Measurements from ENCODE around the gene ARHGAP9.

DNA sequence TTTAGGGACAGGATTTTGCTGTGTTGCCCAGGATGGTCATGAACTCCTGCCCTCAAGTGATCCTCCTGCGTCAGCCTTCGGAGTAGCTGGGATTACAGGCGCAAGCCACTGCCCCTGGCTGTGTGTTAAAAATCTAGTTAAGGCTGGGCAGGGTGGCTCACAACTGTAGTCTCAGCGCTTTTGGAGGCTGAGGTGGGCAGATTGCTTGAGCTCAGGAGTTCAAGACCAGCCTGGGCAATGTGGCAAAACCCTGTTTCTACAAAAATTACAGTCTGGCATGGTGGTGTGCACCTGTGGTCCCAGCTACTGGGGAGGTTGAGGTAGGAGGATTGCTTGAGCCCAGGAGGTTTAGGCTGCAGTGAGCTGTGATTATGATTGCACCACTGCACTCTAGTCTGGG lies 31.5 kb upstream of the ARHGAP9 start:
- TF ChIP-seq, protein P1, sequence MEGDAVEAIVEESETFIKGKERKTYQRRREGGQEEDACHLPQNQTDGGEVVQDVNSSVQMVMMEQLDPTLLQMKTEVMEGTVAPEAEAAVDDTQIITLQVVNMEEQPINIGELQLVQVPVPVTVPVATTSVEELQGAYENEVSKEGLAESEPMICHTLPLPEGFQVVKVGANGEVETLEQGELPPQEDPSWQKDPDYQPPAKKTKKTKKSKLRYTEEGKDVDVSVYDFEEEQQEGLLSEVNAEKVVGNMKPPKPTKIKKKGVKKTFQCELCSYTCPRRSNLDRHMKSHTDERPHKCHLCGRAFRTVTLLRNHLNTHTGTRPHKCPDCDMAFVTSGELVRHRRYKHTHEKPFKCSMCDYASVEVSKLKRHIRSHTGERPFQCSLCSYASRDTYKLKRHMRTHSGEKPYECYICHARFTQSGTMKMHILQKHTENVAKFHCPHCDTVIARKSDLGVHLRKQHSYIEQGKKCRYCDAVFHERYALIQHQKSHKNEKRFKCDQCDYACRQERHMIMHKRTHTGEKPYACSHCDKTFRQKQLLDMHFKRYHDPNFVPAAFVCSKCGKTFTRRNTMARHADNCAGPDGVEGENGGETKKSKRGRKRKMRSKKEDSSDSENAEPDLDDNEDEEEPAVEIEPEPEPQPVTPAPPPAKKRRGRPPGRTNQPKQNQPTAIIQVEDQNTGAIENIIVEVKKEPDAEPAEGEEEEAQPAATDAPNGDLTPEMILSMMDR (IDR thresholded peaks at IDR 0.05): no peak
- TF ChIP-seq POLR2A (IDR thresholded peaks at IDR 0.05): no peak
